HFFc6 (cell line): Measurements from ENCODE around the gene IKZF5. TPM values are rescaled to one million over a fixed set of nuclear protein-coding genes. Genes with fewer than 3 reads are reported as not detected.

Source experiments
- DNase-seq: peaks from one replicate; pipeline ENCODE4 v3.0.0-alpha.2; 2018
- H3K27ac Mint-ChIP-seq: 2 replicates; pipeline ENCODE4 v1.8.0; 2020; ENCODE audit warnings: mild to moderate bottlenecking, mixed read lengths
- H3K27me3 Mint-ChIP-seq: 2 replicates; pipeline ENCODE4 v1.8.0; 2021; ENCODE audit warnings: mild to moderate bottlenecking, moderate library complexity, mixed read lengths; ENCODE audit not compliant: insufficient read depth
- H3K36me3 Mint-ChIP-seq: 2 replicates; pipeline ENCODE4 v1.8.0; 2021; ENCODE audit warnings: low read depth, mixed read lengths
- H3K4me1 Mint-ChIP-seq: 2 replicates; pipeline ENCODE4 v1.8.0; 2020; ENCODE audit warnings: low read depth, mixed read lengths
- H3K4me3 Mint-ChIP-seq: 2 replicates; pipeline ENCODE4 v1.8.0; 2020; ENCODE audit warnings: mild to moderate bottlenecking, moderate library complexity, mixed read lengths
- H3K9me3 Mint-ChIP-seq: 2 replicates; pipeline ENCODE4 v1.8.0; 2020; ENCODE audit warnings: mild to moderate bottlenecking, mixed read lengths
- total RNA-seq, 6 experiments: library from RNA; stranded (reverse); fragmentation: NEBNext Ultra II Directional; extraction: Animal tissue kit (Norgen Biotek cat#: 25700); gene quantifications; 2 replicates in 1 of 6; 3 replicates in 5 of 6; pipeline ENCODE4 v1.2.3, GENCODE V29; 2021
- TF ChIP-seq, protein P1 (sequence below): fragments of 200-600 bp; sonication (generic); IDR thresholded peaks from 2 replicates; pipeline ENCODE4 v1.5.0; 2021; ENCODE audit warnings: antibody characterized with exemption, mild to moderate bottlenecking

IKZF5 gene
- total RNA-seq, 6 experiments from 2014 or later = 9.3 to 11.2 (median 9.9) TPM

- no peak overlapping the region for H3K4me3 Mint-ChIP-seq
- no peaks in the 10 kb centered on the region; the same call in none of the 2 replicates for H3K27me3 Mint-ChIP-seq
- peaks cover 26% of the 10 kb centered on the region for H3K4me1 Mint-ChIP-seq
- H3K27ac Mint-ChIP-seq = no peak overlapping the region
- no peak for DNase-seq
- H3K36me3 Mint-ChIP-seq = peaks cover 35% of the 10 kb centered on the region
- H3K9me3 Mint-ChIP-seq = peaks cover under 1% of the 10 kb centered on the region; the same call in 1 of the 2 replicates
- TF ChIP-seq, protein P1, sequence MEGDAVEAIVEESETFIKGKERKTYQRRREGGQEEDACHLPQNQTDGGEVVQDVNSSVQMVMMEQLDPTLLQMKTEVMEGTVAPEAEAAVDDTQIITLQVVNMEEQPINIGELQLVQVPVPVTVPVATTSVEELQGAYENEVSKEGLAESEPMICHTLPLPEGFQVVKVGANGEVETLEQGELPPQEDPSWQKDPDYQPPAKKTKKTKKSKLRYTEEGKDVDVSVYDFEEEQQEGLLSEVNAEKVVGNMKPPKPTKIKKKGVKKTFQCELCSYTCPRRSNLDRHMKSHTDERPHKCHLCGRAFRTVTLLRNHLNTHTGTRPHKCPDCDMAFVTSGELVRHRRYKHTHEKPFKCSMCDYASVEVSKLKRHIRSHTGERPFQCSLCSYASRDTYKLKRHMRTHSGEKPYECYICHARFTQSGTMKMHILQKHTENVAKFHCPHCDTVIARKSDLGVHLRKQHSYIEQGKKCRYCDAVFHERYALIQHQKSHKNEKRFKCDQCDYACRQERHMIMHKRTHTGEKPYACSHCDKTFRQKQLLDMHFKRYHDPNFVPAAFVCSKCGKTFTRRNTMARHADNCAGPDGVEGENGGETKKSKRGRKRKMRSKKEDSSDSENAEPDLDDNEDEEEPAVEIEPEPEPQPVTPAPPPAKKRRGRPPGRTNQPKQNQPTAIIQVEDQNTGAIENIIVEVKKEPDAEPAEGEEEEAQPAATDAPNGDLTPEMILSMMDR = no peak
Observed at GRCh38 chr10:122949296-122949695, 59.3 kb downstream of the IKZF5 start.

Other genes with a start within 250 kb of the IKZF5 start
- under 1 TPM; 0.34 to 0.60 (median 0.47) TPM for gene CUZD1, start 162.9 kb downstream of the IKZF5 start, total RNA-seq
- 1 to 10 TPM; 5.0 to 7.2 (median 6.3) TPM for gene FAM24B, start 129.2 kb downstream of the IKZF5 start, total RNA-seq
- not detected for gene FAM24A, start 98.2 kb downstream of the IKZF5 start, total RNA-seq
- gene C10orf88, start 54.6 kb downstream of the IKZF5 start, total RNA-seq = 10 to 100 TPM in 5 of 6 experiments, 1 to 10 TPM in 1; 9.7 to 15.3 (median 12.8) TPM
- gene PSTK, start 28.4 kb downstream of the IKZF5 start, total RNA-seq = 1 to 10 TPM; 2.6 to 5.1 (median 4.2) TPM
- 10 to 100 TPM; 17.7 to 25.2 (median 23.2) TPM for gene ACADSB, start 211 bp upstream of the IKZF5 start, total RNA-seq
- gene HMX3, start 127.2 kb upstream of the IKZF5 start, total RNA-seq = not detected
- gene HMX2, start 139.3 kb upstream of the IKZF5 start, total RNA-seq = not detected
- 100 to 1,000 TPM; 154 to 214 (median 202) TPM for gene BUB3, start 145.6 kb upstream of the IKZF5 start, total RNA-seq